Germinal center (tissue), 1 donor: ENCODE data around the gene ZFP36.
"Not testable (repeated sequence)": the region's sequence is repeated elsewhere in the genome, so short reads cannot be mapped to it uniquely, and the experiment has no call there.

Source experiments
- DNase-seq: peaks from one replicate; pipeline ENCODE4 v3.0.0; 2012; ENCODE audit warnings: mixed read lengths, low spot score

ZFP36 gene

GRCh38 chr19:39406656-39407409, at the start of gene ZFP36:
Gene ZFP36 (plus strand): TSS chr19:39406847. CDS start chr19:39406905, 58 bp downstream.
- peak; percentile 83 for DNase-seq

- DNase-seq: no peak
Observed at GRCh38 chr19:39359026-39359425, 47.6 kb upstream of the ZFP36 start.

- no peak for DNase-seq
Observed at GRCh38 chr19:39360599-39360998, 46.0 kb upstream of the ZFP36 start.

- no peak for DNase-seq
Observed at GRCh38 chr19:39362682-39363657, 43.7 kb upstream of the ZFP36 start.

- DNase-seq: no peak
Observed at GRCh38 chr19:39363901-39364457, 42.7 kb upstream of the ZFP36 start.

- DNase-seq: no peak
Observed at GRCh38 chr19:39365531-39365930, 41.1 kb upstream of the ZFP36 start.

GRCh38 chr19:39369200-39369599, 37.4 kb upstream of the ZFP36 start:
- DNase-seq: no peak

GRCh38 chr19:39370735-39371134, 35.9 kb upstream of the ZFP36 start:
- no peak for DNase-seq

GRCh38 chr19:39372047-39372802, 34.4 kb upstream of the ZFP36 start:
- no peak for DNase-seq

GRCh38 chr19:39372941-39373340, 33.7 kb upstream of the ZFP36 start:
- no peak for DNase-seq

- no peak for DNase-seq
Observed at GRCh38 chr19:39375929-39376328, 30.7 kb upstream of the ZFP36 start.

GRCh38 chr19:39377373-39378362, 29.0 kb upstream of the ZFP36 start:
- no peak for DNase-seq

GRCh38 chr19:39379366-39379765, 27.3 kb upstream of the ZFP36 start:
- DNase-seq: not testable (repeated sequence)

GRCh38 chr19:39379865-39380396, 26.7 kb upstream of the ZFP36 start:
- no peak for DNase-seq

GRCh38 chr19:39380521-39381502, 25.8 kb upstream of the ZFP36 start:
- no peak for DNase-seq

GRCh38 chr19:39381910-39382611, 24.6 kb upstream of the ZFP36 start:
- DNase-seq: no peak

GRCh38 chr19:39382991-39383828, 23.4 kb upstream of the ZFP36 start:
- no peak for DNase-seq
